GM19438 (cell line): Measurements from ENCODE around the gene EPHB1.

Experiments used
- ATAC-seq: cut with Tn5 transposase; IDR thresholded peaks from one replicate; pipeline ENCODE4 v1.9.1; 2021; ENCODE audit warnings: low read depth; ENCODE audit not compliant: unreplicated experiment

The EPHB1 gene

DNA sequence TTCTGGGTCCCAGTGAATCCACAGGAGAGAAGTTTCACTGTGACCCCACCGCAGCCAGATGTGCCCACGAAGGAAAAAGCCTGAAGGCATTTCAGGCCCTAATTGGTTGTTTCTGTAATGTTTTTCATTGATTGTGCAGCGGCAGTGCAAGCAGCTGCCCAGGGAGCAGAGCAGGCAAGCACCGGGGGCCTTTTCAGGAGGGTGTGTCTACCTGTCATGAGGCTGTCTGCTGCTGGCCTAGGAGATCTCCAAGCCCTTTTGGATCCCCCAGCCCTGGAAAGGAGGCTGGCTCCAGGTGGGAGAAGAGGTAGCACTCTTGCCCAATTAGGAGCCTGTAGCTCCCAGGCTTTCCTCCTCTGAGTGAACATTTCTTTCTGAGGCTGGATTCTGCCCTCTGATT is 108.8 kb downstream of the EPHB1 start:
- peak; percentile 43 for ATAC-seq

- ATAC-seq = peak; percentile 92
These were observed 109.2 kb downstream of the EPHB1 start for GRCh38 chr3:134904241-134904771.

GRCh38 chr3:134904776-134905646 is 110.0 kb downstream of the EPHB1 start:
- ATAC-seq = no peak

- no peak for ATAC-seq
These were observed 110.5 kb downstream of the EPHB1 start for GRCh38 chr3:134905647-134905935.

DNA sequence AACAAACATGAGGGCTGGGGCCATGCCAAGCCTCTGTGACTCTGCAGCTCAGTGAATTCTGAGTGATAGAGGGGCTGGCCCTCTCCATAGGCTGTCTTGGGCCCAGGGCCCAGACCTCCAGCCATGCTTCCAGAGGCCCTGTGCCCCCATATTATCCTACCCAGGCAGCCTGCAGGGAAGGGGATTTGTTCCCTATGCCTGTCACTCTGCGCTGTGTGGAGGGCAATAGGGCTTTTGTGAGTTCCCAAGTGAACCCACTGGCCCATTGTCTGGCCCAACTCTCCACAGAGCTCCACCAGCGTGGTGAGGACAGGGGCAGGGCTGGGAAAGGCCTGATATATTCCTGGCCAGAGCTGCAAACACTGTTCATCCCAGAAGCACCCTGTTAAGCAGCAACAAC is 113.2 kb downstream of the EPHB1 start:
- ATAC-seq = no peak

DNA sequence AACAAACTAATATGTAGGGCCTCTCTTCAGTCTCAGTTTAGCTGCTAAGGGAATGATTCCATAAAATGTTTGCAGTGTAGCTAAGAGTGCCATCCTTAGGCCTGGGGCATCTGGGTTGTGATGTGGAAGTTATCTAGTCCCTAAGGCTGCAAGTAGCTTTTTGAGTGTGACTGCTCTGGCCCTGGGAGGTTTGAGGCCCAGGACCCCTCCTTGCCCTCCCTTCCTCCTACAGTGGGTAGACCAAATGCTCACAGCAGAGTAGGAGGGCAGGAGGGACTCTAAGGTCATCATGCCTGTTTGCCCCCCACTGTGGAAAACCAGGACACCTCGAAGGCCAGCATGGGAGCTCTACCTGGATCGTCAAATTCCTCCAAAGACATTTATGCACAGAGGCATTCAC is 115.0 kb downstream of the EPHB1 start:
- no peak for ATAC-seq

DNA sequence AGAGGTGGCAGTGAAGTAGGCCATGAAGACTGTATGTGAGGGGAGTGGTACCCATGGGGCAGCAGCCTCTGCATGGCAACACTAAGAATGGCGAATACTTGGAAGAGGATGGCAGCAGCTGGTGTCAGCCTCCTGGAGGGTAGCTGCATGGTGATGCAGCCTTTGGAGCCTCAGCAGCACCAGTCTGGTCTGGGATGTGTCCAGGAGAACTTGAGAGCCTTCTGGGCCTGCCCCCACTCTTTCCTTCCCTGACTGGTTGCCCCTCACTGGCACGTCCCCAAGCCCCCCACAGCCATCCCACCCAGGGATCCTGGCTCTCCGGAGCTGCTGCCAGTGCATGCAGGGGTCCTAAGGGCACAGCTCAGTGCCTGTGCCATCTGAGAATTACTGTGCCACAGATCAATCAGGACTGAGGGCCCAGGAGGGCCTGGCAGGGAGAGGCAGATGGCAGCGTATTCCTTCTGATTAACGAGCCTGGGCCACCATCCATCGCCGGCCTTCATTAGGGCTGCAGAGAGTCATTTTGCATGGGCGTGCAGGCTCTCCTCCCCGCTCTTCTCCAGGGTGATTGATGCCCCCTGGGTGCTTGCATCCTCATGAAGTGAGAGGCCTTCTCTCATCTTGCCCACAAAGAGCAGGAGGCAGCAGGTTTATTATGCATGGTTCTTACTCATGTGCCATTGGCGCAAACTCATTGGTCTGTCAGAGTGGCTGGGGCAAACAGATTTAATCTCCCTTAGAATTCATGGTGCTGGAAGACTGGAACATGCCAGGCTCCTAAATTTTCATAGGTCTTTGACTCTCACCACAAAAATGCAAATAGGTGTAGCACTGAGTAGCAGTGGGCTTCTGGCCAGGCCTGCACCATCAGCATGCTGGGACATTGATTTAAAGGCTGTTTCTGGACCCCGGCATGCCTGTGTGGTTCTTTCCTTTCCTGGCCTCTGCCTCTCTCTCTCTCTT is 116.8 kb downstream of the EPHB1 start:
- ATAC-seq = no peak

GRCh38 chr3:134916276-134916961 is 121.4 kb downstream of the EPHB1 start:
- no peak for ATAC-seq

DNA sequence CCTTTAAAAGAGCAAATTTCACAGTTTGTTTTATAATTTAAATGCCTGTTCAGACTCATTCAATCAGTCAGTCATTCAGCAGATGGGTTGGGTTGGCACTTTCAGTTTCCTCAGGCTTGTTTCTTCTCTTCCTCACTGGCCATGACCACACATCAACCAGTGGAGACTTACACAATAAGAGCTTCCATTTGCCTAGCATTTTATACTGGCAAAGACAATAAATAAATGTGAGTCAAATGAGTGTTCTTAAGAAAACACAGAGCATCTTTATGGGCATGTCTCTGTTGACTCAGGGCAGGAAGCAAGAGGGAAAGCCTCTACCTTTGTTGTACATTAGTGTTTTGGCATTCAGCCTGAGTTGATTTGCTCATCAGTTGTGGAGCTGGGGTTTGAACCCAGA is 122.6 kb downstream of the EPHB1 start:
- no peak for ATAC-seq

DNA sequence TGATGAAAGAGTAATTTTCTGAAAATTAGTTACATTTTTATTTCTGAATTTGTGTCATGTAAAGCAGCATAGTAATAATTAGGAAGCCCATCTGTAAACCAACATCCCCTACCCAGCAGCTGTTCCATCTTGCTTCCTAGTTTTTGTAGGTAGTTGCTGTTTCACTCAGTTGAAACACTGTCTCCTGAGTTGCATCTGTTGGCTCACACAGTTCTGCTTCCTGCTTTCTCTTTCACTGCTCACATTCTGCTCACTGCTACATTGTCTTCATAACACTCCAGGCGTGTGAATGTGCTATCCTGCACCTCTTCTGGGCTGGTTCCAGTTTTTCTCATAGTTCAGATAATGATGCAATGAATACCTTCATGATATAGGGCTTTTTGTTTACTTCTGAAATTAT is 123.4 kb downstream of the EPHB1 start:
- peak; percentile 94 for ATAC-seq

GRCh38 chr3:134922101-134922500 is 127.0 kb downstream of the EPHB1 start:
- no peak for ATAC-seq

- no peak for ATAC-seq
These were observed 127.8 kb downstream of the EPHB1 start for GRCh38 chr3:134922866-134923265.

GRCh38 chr3:134923286-134923685 is 128.2 kb downstream of the EPHB1 start:
- ATAC-seq = no peak

DNA sequence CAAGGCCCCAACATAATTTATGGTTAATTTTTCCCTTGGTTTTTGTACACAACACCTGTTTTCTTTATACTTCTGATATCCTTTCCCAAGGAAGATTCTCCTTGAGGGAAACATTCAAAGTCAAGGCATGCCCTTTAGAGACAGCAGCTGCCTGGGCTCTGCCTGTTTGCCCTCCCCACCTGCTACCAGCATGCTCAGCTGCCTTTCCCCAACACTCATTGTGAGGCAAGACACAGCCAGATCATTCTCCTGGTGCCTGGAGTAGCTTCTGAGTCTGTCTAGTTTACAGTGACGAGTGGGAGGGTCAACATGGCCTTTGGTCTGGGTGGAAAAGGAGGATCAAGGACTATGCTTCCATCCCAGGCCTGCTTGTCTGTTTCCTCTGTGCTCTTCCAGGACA is 132.5 kb downstream of the EPHB1 start:
- ATAC-seq = no peak

DNA sequence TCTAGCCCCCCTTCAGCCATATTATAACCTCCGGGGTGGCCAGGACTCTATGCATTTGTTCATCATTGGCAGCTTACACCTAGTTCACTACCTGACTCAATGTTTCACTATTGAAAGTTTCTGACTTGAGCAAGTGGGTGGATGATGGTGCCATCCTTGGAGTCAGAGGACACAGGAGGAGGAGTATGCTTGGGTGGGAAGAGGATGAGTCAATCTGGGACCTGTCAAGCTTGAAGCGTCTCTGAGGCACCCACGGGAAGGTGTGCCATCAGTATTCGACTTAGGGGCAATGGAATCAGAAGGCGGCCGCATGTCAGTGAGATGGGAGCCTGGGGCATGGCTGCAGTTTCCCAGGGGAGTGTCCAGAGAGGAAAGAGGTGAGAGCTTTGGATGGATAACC is 133.3 kb downstream of the EPHB1 start:
- ATAC-seq = no peak

DNA sequence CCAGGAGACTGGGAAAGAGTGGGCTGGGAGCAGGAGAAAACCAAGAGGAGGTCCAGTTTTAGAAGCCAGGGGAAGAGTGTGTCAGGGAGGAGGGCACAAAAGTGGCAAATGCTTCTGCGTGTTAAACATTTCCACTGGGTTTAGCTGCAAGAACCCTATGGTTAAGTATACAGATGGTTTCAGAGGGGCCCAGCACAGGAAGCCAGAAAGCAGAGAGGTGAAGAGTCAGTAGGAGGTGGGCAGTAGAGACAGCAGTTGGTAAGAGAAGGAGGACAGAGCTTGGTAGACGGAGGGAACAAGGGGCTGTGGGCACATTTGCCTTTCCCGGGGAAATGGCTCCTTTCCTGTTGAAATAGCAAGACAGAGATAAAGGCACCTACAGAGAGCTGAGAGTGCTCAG is 133.8 kb downstream of the EPHB1 start:
- no peak for ATAC-seq

DNA sequence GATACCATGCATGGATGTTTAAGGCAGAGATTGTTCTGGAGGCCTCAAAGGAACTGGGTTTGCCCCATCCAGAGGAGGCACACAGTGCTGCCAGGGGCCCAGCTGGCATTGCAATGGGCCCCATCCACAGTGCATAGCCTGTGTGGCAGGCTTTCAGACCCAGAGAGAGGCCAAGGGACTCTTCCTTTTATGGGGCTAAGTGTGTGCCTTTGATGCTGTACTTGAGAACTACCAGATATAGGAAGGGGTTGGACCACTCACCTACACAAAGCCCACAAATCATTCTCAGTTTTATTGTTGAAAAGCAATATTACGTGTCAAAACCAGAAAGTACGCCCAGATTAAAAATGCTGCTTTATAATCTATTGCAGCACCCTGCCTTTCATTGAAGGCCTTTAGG is 134.9 kb downstream of the EPHB1 start:
- ATAC-seq = no peak

GRCh38 chr3:134931045-134931785 is 136.2 kb downstream of the EPHB1 start:
- no peak for ATAC-seq

GRCh38 chr3:134932035-134932434 is 137.0 kb downstream of the EPHB1 start:
- ATAC-seq = no peak

DNA sequence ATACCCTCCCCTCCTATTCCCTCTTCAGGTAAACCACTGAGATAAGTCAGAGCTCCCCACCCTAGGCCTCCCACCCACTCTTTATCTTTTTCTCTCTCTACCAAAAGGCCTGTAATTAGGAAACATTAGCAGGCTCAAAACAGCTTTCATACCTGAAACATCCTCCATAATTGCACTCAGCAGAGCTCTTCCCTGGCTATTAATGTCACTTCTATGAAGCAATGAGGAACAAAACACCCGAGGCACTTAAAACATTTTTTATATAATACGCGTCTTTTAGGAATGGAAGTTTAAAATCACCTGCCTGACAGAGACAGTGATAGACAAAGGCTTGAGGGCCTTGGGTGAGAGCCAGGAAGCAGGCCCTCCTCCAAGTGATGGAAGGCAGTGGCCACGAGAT is 138.9 kb downstream of the EPHB1 start:
- no peak for ATAC-seq
